Measurements from ENCODE around the gene EDN1.

EDN1 gene

DNA sequence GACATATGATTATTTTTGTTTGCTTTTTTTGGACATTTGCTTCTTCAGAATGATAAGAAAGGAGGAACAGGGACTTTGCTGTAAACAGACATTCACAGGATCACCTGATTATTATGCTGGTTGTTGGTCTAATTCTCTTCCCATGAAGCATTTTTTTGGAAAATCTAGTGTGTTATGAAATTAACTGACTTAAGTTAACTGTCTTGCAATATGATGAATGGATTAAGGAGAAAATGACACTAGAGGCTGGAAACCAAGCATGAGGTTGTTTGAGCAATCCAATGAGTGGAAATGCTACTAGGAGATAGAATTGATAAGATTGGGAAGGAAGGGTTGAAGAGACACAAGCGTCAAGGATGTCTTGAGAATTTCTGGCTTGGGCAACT lies 13.2 kb upstream of the EDN1 start:
- no peaks in the 10 kb centered on the region for H3F3A ChIP-seq (ENCODE audit: insufficient read depth)
- H2AFZ ChIP-seq (ENCODE audit: low read depth, low read length, severe bottlenecking) = no peak overlapping the region
- H3K36me3 ChIP-seq (ENCODE audit: low read length) = no peaks in the 10 kb centered on the region
- H3K27ac ChIP-seq (ENCODE audit: low read depth, low read length) = no peak overlapping the region
- no peak overlapping the region for H3K4me2 ChIP-seq (ENCODE audit: low read depth, low read length, poor library complexity, severe bottlenecking)
- H3K4me3 ChIP-seq (ENCODE audit: insufficient read depth, low read length, poor library complexity, severe bottlenecking) = no peak overlapping the region
- H3K79me2 ChIP-seq (ENCODE audit: insufficient read depth, low read length) = no peaks in the 10 kb centered on the region
- H3K9ac ChIP-seq (ENCODE audit: low read length) = no peak overlapping the region
- no peaks in the 10 kb centered on the region for H3K9me3 ChIP-seq (ENCODE audit: insufficient read depth, low read length)
- TF ChIP-seq EZH2phosphoT487 (conservative IDR thresholded peaks at IDR 0.05; ENCODE audit: low read length) = no peak
- TF ChIP-seq, protein P1, sequence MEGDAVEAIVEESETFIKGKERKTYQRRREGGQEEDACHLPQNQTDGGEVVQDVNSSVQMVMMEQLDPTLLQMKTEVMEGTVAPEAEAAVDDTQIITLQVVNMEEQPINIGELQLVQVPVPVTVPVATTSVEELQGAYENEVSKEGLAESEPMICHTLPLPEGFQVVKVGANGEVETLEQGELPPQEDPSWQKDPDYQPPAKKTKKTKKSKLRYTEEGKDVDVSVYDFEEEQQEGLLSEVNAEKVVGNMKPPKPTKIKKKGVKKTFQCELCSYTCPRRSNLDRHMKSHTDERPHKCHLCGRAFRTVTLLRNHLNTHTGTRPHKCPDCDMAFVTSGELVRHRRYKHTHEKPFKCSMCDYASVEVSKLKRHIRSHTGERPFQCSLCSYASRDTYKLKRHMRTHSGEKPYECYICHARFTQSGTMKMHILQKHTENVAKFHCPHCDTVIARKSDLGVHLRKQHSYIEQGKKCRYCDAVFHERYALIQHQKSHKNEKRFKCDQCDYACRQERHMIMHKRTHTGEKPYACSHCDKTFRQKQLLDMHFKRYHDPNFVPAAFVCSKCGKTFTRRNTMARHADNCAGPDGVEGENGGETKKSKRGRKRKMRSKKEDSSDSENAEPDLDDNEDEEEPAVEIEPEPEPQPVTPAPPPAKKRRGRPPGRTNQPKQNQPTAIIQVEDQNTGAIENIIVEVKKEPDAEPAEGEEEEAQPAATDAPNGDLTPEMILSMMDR (IDR thresholded peaks at IDR 0.05; ENCODE audit: insufficient read depth, low read length, poor library complexity, severe bottlenecking) = no peak
- H3K27me3 ChIP-seq (ENCODE audit: low read length) = 0 out of 2 replicates have a peak, but pooled peaks cover 2% of the 10 kb centered on the region
- H3K9me2 ChIP-seq (replicated peaks; ENCODE audit: insufficient read depth, low read length) = no peaks in the 10 kb centered on the region
- no peaks in the 10 kb centered on the region for H4K20me1 ChIP-seq (ENCODE audit: low read depth, low read length)

DNA sequence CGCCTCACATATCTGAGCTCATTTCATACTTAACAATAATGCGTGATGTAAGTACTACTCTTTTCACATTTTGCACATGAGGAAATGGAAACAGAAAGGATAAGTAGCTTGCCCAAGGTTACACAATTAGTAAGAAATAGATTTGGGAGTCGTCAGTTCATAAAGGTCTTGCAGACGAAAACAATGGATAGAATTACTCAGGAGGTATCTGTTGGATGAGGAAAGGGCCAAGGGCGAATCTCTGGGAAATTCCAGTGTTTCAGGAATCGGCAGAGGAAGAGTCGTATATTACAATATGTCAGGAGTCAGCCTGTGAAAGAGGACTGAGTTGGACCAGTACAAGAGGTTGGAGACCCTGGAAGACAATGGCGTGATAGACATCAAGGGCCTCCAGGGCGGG lies 12.8 kb upstream of the EDN1 start:
- no peak for TF ChIP-seq EZH2phosphoT487 (conservative IDR thresholded peaks at IDR 0.05; ENCODE audit: low read length)
- TF ChIP-seq, protein P1 (IDR thresholded peaks at IDR 0.05; ENCODE audit: insufficient read depth, low read length, poor library complexity, severe bottlenecking) = no peak
- H3K9ac ChIP-seq (ENCODE audit: low read length) = no peak overlapping the region
- no peaks in the 10 kb centered on the region for H3K9me3 ChIP-seq (ENCODE audit: insufficient read depth, low read length)
- H2AFZ ChIP-seq (ENCODE audit: low read depth, low read length, severe bottlenecking) = no peak overlapping the region
- H3K9me2 ChIP-seq (replicated peaks; ENCODE audit: insufficient read depth, low read length) = no peaks in the 10 kb centered on the region
- no peaks in the 10 kb centered on the region for H3K36me3 ChIP-seq (ENCODE audit: low read length)
- no peak overlapping the region for H3K4me3 ChIP-seq (ENCODE audit: insufficient read depth, low read length, poor library complexity, severe bottlenecking)
- H3K27me3 ChIP-seq (ENCODE audit: low read length) = 0 out of 2 replicates have a peak, but pooled peaks cover 2% of the 10 kb centered on the region
- no peaks in the 10 kb centered on the region for H3F3A ChIP-seq (ENCODE audit: insufficient read depth)
- no peak overlapping the region for H3K27ac ChIP-seq (ENCODE audit: low read depth, low read length)
- H4K20me1 ChIP-seq (ENCODE audit: low read depth, low read length) = no peaks in the 10 kb centered on the region
- no peak overlapping the region for H3K4me2 ChIP-seq (ENCODE audit: low read depth, low read length, poor library complexity, severe bottlenecking)
- H3K79me2 ChIP-seq (ENCODE audit: insufficient read depth, low read length) = no peaks in the 10 kb centered on the region

DNA sequence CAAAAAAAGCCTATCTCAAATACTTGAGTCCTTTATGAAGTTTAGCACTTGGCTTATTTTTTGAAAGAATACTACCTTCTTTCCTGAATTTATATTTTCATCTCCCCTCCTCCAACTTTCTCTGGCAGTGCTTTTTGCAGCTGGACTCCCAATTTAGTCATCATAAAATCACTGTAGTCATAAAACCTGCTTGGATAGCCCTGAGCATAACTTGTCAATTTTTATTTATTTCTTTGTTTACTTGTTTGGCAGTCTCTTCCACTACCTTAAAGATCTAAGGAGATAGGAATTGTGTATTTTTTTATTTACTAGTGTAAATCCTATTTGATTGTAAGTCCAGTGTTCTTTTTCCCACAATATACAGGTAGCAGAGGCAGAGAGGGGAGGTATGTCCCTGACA lies 11.2 kb upstream of the EDN1 start:
- no peak overlapping the region for H3K4me2 ChIP-seq (ENCODE audit: low read depth, low read length, poor library complexity, severe bottlenecking)
- H3K36me3 ChIP-seq (ENCODE audit: low read length) = no peaks in the 10 kb centered on the region
- 0 out of 2 replicates have a peak, but pooled peaks cover 2% of the 10 kb centered on the region for H3K27me3 ChIP-seq (ENCODE audit: low read length)
- H3K4me3 ChIP-seq (ENCODE audit: insufficient read depth, low read length, poor library complexity, severe bottlenecking) = no peak overlapping the region
- H2AFZ ChIP-seq (ENCODE audit: low read depth, low read length, severe bottlenecking) = no peak overlapping the region
- no peak overlapping the region for H3K9ac ChIP-seq (ENCODE audit: low read length)
- H3K27ac ChIP-seq (ENCODE audit: low read depth, low read length) = no peak overlapping the region
- no peaks in the 10 kb centered on the region for H3K9me2 ChIP-seq (replicated peaks; ENCODE audit: insufficient read depth, low read length)
- no peaks in the 10 kb centered on the region for H3K79me2 ChIP-seq (ENCODE audit: insufficient read depth, low read length)
- no peaks in the 10 kb centered on the region for H3K9me3 ChIP-seq (ENCODE audit: insufficient read depth, low read length)
- H3F3A ChIP-seq (ENCODE audit: insufficient read depth) = no peaks in the 10 kb centered on the region
- TF ChIP-seq, protein P1 (IDR thresholded peaks at IDR 0.05; ENCODE audit: insufficient read depth, low read length, poor library complexity, severe bottlenecking) = no peak
- no peak for TF ChIP-seq EZH2phosphoT487 (conservative IDR thresholded peaks at IDR 0.05; ENCODE audit: low read length)
- no peaks in the 10 kb centered on the region for H4K20me1 ChIP-seq (ENCODE audit: low read depth, low read length)

Data from SU-DHL-6 (cell line).